Adrenal gland (tissue), 12 donors: ENCODE data around the gene CES2. TPM values are rescaled to one million over a fixed set of nuclear protein-coding genes. Genes with fewer than 3 reads are reported as not detected.

Source experiments
- DNase-seq, 7 donors: peaks; one replicate each; pipeline ENCODE4 v3.0.0-alpha.2; 2019 to 2020
- H3K27ac ChIP-seq, 5 donors: fragments of 200-600 bp; sonication (generic) in 4 of 5; 1 replicate in 3 of 5; 2 replicates in 2 of 5; pipeline versions ENCODE4 v1.5.1 to v1.8.0; 2016 to 2020; ENCODE audit warnings: mild to moderate bottlenecking in 1 of 5
- H3K27me3 ChIP-seq: fragments of 200-600 bp; 2 replicates; pipeline ENCODE4 v1.8.0; 2021
- H3K36me3 ChIP-seq, 2 donors: fragments of 200-600 bp; replicated peaks in 1 of 2; 1 replicate in 1 of 2; 2 replicates in 1 of 2; pipeline versions ENCODE4 v1.5.1 to v1.8.0; 2018 to 2022
- H3K4me1 ChIP-seq, 2 donors: fragments of 200-600 bp; replicated peaks in 1 of 2; 1 replicate in 1 of 2; 2 replicates in 1 of 2; pipeline versions ENCODE4 v1.5.1 to v1.8.0; 2018 to 2021
- H3K4me3 ChIP-seq, 4 donors: fragments of 200-600 bp; sonication (generic) in 3 of 4; one replicate each; pipeline ENCODE4 v1.5.1; 2016 to 2018
- H3K9me3 ChIP-seq, 3 donors: fragments of 200-600 bp; sonication (generic) in 1 of 3; replicated peaks in 1 of 3; 1 replicate in 2 of 3; 2 replicates in 1 of 3; pipeline versions ENCODE4 v1.5.1 to v1.8.0; 2016 to 2021
- POLR2A ChIP-seq, 2 donors: fragments of 450-650 bp; IDR thresholded peaks; one replicate each; pipeline ENCODE4 v1.6.1; 2017; ENCODE audit warnings: antibody characterized with exemption in 2 of 2, mild to moderate bottlenecking in 2 of 2, moderate library complexity in 1 of 2
- WGBS, 4 donors: extraction: QIAGEN DNeasy Blood & Tissue Kit in 2 of 4; methylation state at CpG; one replicate each; pipeline versions ENCODE4 v1.1.5 to v1.1.7; 2013 to 2017; 5-methylcytosine and 5-hydroxymethylcytosine counted together
- intact Hi-C, 2 donors: fragments of 100-400 bp; cut with DNase I; formaldehyde crosslinking; loops; one replicate each; pipeline versions ENCODE4 v1.14.1 to v1.15.0; 2022 to 2023
- polyA plus RNA-seq, 3 donors: library from polyadenylated mRNA; stranded (reverse); fragments of 200-250 nt in 2 of 3; fragments of 350-450 nt in 1 of 3; fragmentation: Illumina TruSeq in 1 of 3; extraction: RNeasy Lipid Tissue Mini Kit (QIAGEN cat#74804) in 1 of 3; gene quantifications; one replicate each; pipeline ENCODE4 v1.2.3, GENCODE V29; 2013 to 2014
- total RNA-seq, 9 donors: library from RNA; depleted of rRNA in 4 of 9; stranded (reverse); fragments of >200 nt in 4 of 9; fragments of 120-200 nt in 1 of 9; fragmentation: NEBNext Ultra II Directional in 1 of 9; extraction: Animal tissue kit (Norgen Biotek cat#: 25700) in 1 of 9; gene quantifications; one replicate each; pipeline versions ENCODE4 v1.1.0 to v1.2.4, GENCODE V29; 2013 to 2023
- TF ChIP-seq, protein P1 (sequence below), 6 experiments: fragments of 450-650 bp in 4 of 6; fragments of 200-600 bp in 2 of 6; sonication (generic) in 1 of 6; IDR thresholded peaks; 1 replicate in 5 of 6; 2 replicates in 1 of 6; pipeline versions ENCODE4 v1.5.1 to v1.8.0; 2016 to 2021; ENCODE audit warnings: antibody characterized with exemption in 6 of 6, mild to moderate bottlenecking in 2 of 6, moderate library complexity in 1 of 6
- donor health status: healthy with polysubstance abuse.
- donor health status: Bipolar disorder and iron deficiency.
- donor health status: DM: yes; HTN: yes; CAD: no.
- donor health status: DM: no; HTN: no; CAD: no.
- donor health status: DM: no; HTN: no; CAD: no.
- donor health status: DM: yes; HTN: yes; CAD: no.

CES2 gene
- total and polyA plus RNA-seq, 12 donors = 25.6 to 133 (median 85.3) TPM

DNA sequence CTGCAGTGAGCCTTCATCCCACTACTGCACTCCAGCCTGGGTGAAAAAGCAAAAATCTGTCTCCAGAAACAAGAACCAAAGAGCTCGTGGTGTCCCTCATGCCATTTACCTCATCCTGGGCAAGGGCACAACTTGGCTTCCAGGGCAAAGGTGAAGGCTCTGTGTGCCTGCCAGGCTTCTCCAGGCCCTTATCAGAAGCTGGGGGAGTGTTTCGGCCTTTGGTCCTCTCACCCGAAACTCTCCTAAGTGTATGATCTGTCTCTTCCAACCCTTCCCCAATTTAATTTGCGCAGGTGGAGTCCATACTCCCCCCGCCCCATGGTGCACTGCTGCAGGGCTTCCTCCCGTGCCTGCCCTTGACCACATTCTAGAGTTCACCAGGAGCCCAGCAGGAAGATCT is 1.1 kb downstream of the CES2 start:
- 35 to 78% (median 54%) methylated on average over 6 of the region's 6 CpGs for WGBS, 4 donors
- intact Hi-C loops = no loop called here
- Histone ChIP-seq H3K9me3 (no peaks in the 10 kb centered on the region), H3K4me1 (peaks cover 20 to 42% of the 10 kb centered on the region in 2 donors), H3K27me3 (no peaks in the 10 kb centered on the region), H3K27ac (peak overlapping the region in 3 of 5 donors; percentile 85 to 97 (median 92)), H3K4me3 (peak overlapping the region in 1 of 4 donors; percentile 80), H3K36me3 (peaks cover 0 to 39% of the 10 kb centered on the region in 2 donors)
- DNase-seq = peak in 2 of 7 donors; percentile 29 to 37
- no peak for TF ChIP-seq POLR2A (IDR thresholded peaks at IDR 0.05)
- TF ChIP-seq, protein P1, sequence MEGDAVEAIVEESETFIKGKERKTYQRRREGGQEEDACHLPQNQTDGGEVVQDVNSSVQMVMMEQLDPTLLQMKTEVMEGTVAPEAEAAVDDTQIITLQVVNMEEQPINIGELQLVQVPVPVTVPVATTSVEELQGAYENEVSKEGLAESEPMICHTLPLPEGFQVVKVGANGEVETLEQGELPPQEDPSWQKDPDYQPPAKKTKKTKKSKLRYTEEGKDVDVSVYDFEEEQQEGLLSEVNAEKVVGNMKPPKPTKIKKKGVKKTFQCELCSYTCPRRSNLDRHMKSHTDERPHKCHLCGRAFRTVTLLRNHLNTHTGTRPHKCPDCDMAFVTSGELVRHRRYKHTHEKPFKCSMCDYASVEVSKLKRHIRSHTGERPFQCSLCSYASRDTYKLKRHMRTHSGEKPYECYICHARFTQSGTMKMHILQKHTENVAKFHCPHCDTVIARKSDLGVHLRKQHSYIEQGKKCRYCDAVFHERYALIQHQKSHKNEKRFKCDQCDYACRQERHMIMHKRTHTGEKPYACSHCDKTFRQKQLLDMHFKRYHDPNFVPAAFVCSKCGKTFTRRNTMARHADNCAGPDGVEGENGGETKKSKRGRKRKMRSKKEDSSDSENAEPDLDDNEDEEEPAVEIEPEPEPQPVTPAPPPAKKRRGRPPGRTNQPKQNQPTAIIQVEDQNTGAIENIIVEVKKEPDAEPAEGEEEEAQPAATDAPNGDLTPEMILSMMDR (IDR thresholded peaks at IDR 0.05) = no peak

DNA sequence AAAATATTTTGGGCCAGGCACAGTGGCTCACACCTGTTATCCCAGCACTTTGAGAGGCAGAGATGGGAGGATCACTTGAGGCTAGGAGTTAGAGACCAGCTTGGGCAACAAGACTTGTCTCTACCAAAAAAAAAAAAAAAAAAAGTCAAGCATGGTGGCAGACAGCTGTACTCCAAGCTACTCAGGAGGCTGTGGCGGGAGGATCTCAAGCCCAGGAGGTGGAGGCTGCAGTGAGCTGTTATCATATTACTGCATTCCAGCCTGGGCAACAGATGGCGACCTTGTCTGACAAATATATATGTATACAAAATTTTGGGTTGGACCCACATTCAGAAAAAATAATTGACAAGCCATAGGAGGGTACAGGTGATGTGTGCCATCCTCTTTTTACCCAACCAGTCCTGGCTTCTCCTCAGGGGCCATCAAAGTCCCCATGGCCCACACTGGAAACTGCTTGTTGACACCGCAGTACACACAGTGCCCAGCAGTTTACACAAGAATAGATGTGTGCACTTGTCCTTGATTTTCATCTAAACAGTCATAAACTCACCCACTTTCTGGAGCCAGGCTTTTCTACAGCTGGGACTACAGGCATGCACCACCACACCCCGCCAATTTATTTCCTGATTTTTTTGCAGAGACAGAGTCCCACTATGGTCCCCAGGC is 1.7 kb downstream of the CES2 start:
- Histone ChIP-seq H3K36me3 (peaks cover 0 to 45% of the 10 kb centered on the region in 2 donors), H3K4me3 (no peak overlapping the region), H3K9me3 (no peaks in the 10 kb centered on the region), H3K27ac (peak overlapping the region in 2 of 5 donors; percentile 85 to 92), H3K27me3 (no peaks in the 10 kb centered on the region), H3K4me1 (peaks cover 20 to 42% of the 10 kb centered on the region in 2 donors)
- no peak for DNase-seq
- intact Hi-C loops = no loop called here
- TF ChIP-seq, protein P1 (IDR thresholded peaks at IDR 0.05) = no peak
- TF ChIP-seq POLR2A (IDR thresholded peaks at IDR 0.05) = no peak
- WGBS, 4 donors = 77 to 91% (median 88%) methylated on average over 4 of the region's 4 CpGs

DNA sequence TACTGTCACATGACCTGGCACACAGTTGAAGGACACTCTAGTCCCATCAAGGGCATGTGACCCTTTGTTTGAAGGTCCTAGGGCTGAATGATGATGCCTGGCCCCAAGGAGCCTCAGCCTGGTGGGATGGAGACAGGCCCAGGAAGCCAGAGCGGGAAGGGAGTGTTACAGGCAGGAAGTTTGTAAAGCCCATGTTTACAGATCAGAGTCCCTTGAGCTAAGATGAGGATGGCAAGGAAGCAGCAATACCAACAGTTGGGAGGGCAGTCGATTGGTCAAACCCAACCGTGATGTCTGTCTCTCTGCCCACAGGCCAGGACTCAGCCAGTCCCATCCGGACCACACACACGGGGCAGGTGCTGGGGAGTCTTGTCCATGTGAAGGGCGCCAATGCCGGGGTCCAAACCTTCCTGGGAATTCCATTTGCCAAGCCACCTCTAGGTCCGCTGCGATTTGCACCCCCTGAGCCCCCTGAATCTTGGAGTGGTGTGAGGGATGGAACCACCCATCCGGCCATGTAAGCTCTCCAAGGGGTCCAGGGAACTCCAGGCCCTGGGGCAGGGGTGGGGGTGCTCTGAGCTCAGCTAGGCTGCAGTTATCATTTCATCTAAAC is 2.5 kb downstream of the CES2 start:
- Histone ChIP-seq H3K27me3 (no peaks in the 10 kb centered on the region), H3K4me1 (peaks cover 20 to 37% of the 10 kb centered on the region in 2 donors), H3K4me3 (no peak overlapping the region), H3K27ac (no peak overlapping the region), H3K36me3 (peaks cover 0 to 53% of the 10 kb centered on the region in 2 donors), H3K9me3 (no peaks in the 10 kb centered on the region)
- intact Hi-C loops = no loop called here
- TF ChIP-seq, protein P1 (IDR thresholded peaks at IDR 0.05) = no peak
- TF ChIP-seq POLR2A (IDR thresholded peaks at IDR 0.05) = no peak
- no peak for DNase-seq
- WGBS, 4 donors = 91 to 96% (median 92%) methylated on average over 5 to 10 of the region's 10 CpGs

DNA sequence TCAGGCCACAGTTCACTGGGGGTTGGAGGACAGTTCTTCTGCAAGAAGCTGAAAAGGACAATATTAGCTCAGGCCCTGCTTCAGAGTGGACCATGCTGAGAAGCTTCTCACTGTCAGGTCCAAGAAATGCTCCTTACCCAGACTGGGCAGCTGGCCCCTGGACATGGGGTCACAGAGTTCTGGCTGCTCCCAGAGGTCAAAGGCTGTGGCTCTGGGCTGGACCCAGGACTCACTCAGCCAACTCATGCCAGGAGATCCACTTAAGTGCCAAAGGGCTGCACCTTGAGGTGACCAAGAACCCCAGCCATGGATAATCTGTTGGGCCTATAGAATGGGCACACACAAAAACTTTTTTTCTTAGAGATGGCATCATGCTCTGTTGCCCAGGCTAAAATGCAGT is 4.0 kb downstream of the CES2 start:
- no peaks in the 10 kb centered on the region for H3K27me3 ChIP-seq
- no peaks in the 10 kb centered on the region for H3K9me3 ChIP-seq
- H3K27ac ChIP-seq = no peak overlapping the region
- intact Hi-C loops = no loop called here
- peaks cover 13 to 29% of the 10 kb centered on the region in 2 donors for H3K4me1 ChIP-seq
- TF ChIP-seq POLR2A (IDR thresholded peaks at IDR 0.05) = no peak
- TF ChIP-seq, protein P1 (IDR thresholded peaks at IDR 0.05) = no peak
- H3K36me3 ChIP-seq = peaks cover 0 to 68% of the 10 kb centered on the region in 2 donors
- H3K4me3 ChIP-seq = no peak overlapping the region
- DNase-seq = no peak
